ENCODE results near the gene TUBA1C. TPM values are rescaled to one million over a fixed set of nuclear protein-coding genes. Genes with fewer than 3 reads are reported as not detected.
"Not testable (repeated sequence)": the region's sequence is repeated elsewhere in the genome, so short reads cannot be mapped to it uniquely, and the experiment has no call there.

Gene TUBA1C
- polyA plus RNA-seq, 4 donors, result 268 to 556 (median 393) TPM

- no peak overlapping the region for H3K27ac ChIP-seq (ENCODE audit: low read depth in 1 of 3, low read length in 2 of 3)
- H3K36me3 ChIP-seq (ENCODE audit: control insufficient read depth in 3 of 3, insufficient read depth in 2 of 3, low read depth in 1 of 3, low read length in 3 of 3), result peaks cover 12 to 46% (median 19%) of the 10 kb centered on the region in 3 donors
- peaks cover 0 to 1% (median 0%) of the 10 kb centered on the region in 3 donors for H3K4me1 ChIP-seq (ENCODE audit: control insufficient read depth in 3 of 3, insufficient read depth in 2 of 3, low read depth in 1 of 3, low read length in 2 of 3)
- H3K4me3 ChIP-seq (ENCODE audit: low read depth in 1 of 3, low read length in 3 of 3), result no peak overlapping the region
- FAIRE-seq (no peak), DNase-seq (no peak)
- H3K27me3 ChIP-seq (ENCODE audit: control insufficient read depth in 3 of 3, insufficient read depth in 3 of 3, low read length in 3 of 3), result no peaks in the 10 kb centered on the region
- WGBS, 3 donors, result 89 to 96% (median 94%) methylated on average over 6 of the region's 6 CpGs
- no peaks in the 10 kb centered on the region for H3K9me3 ChIP-seq (ENCODE audit: control insufficient read depth in 2 of 2, insufficient read depth in 1 of 2, low read depth in 1 of 2, low read length in 1 of 2)
Measured at GRCh38 chr12:49273726-49274395, 9.0 kb downstream of the TUBA1C start.

DNA sequence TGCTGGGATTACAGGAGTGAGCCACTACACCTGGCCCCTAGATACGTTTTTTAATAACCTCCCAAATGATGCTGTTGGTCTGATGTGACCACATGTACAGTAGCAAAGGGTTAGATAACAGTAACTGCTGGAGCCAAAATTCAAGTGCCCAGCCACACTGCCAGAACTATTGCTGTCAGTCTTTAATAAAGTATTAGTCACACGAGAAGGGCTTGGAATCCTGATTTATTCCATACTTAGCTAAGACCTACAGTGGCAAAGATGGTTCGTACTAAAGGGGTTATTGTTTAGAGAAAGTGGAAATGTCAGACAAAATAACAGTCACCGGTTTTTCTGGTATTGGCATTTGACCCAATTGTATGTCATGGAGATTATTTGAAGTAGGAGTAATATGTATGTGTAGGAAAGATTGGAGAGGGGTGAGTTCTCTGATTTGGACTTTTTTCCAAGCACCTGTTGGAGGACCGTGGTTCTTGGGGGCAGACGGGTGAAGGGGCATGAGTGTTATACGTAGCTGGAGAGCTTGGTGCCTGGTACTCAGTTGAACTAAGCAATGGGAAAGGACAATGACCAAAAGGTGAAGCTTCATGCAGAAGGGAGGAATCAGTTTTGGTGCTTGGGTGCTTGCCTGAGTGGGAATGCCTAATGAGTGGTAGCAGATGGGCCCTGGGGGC, 9.7 kb downstream of the TUBA1C start:
- FAIRE-seq (no peak), DNase-seq (no peak)
- Histone ChIP-seq H3K9me3 (ENCODE audit: control insufficient read depth in 2 of 2, insufficient read depth in 1 of 2, low read depth in 1 of 2, low read length in 1 of 2) (no peaks in the 10 kb centered on the region), H3K36me3 (ENCODE audit: control insufficient read depth in 3 of 3, insufficient read depth in 2 of 3, low read depth in 1 of 3, low read length in 3 of 3) (peaks cover 12 to 39% (median 19%) of the 10 kb centered on the region in 3 donors), H3K4me3 (ENCODE audit: low read depth in 1 of 3, low read length in 3 of 3) (no peak overlapping the region), H3K27me3 (ENCODE audit: control insufficient read depth in 3 of 3, insufficient read depth in 3 of 3, low read length in 3 of 3) (no peaks in the 10 kb centered on the region), H3K27ac (ENCODE audit: low read depth in 1 of 3, low read length in 2 of 3) (no peak overlapping the region), H3K4me1 (ENCODE audit: control insufficient read depth in 3 of 3, insufficient read depth in 2 of 3, low read depth in 1 of 3, low read length in 2 of 3) (peaks cover 0 to 3% (median 1%) of the 10 kb centered on the region in 3 donors)
- 77 to 81% (median 80%) methylated on average over 7 of the region's 7 CpGs for WGBS, 3 donors

DNA sequence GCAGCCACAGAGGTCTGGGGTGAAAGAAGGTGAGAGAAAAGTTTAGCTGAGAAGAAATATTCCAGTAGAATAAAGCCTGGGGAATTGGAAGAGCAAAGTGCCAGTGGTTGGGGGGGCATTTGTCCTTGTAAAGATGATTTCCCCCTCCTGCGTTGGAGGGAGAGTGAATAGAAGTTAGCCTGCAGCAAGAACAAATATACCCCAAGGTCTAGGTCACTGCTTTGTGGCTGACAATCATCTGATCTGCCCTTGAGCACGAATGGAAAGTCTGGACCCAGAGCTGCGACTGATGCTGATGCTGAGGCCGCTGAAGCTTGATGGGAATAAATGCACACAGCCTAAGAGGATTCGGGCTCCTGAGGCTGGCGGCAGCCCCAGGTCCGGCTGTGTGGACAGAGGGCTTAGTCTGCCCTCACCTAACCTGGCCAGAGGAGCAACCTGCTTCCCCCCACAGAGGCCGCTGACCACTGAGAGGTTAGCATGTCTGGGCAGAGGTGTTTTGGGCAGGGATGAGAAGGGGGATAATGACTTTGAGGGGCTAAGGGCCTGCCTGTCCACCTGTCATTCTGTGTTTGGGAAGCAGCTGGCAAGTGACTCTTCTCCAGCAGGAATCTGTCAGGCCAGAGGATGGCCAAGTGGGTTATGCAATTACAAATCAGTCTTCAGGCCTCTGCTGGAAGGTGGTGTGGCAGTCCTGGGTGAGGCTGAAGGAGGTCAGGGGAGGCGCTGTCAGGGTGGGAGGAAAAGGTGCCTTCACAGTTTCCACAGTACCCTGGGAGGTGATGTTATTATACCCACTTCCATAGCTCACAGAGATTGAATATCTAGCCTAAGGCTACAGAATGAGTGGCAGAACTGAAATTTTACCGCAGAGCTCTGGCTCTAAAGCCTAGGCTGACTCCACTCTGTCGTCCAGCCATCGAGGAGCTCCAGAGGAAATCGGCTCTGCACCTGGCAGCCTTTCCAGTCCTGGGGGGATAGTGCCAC, 11.7 kb downstream of the TUBA1C start:
- Histone ChIP-seq H3K27me3 (ENCODE audit: control insufficient read depth in 3 of 3, insufficient read depth in 3 of 3, low read length in 3 of 3) (no peaks in the 10 kb centered on the region), H3K9me3 (ENCODE audit: control insufficient read depth in 2 of 2, insufficient read depth in 1 of 2, low read depth in 1 of 2, low read length in 1 of 2) (no peaks in the 10 kb centered on the region), H3K36me3 (ENCODE audit: control insufficient read depth in 3 of 3, insufficient read depth in 2 of 3, low read depth in 1 of 3, low read length in 3 of 3) (peaks cover 3 to 27% (median 5%) of the 10 kb centered on the region in 3 donors), H3K4me1 (ENCODE audit: control insufficient read depth in 3 of 3, insufficient read depth in 2 of 3, low read depth in 1 of 3, low read length in 2 of 3) (peaks cover 0 to 7% (median 0%) of the 10 kb centered on the region in 3 donors), H3K4me3 (ENCODE audit: low read depth in 1 of 3, low read length in 3 of 3) (no peak overlapping the region), H3K27ac (ENCODE audit: low read depth in 1 of 3, low read length in 2 of 3) (no peak overlapping the region)
- DNase-seq (no peak), FAIRE-seq (no peak)
- 83 to 85% (median 83%) methylated on average over 13 of the region's 13 CpGs for WGBS, 3 donors

- Histone ChIP-seq H3K27ac (ENCODE audit: low read depth in 1 of 3, low read length in 2 of 3) (no peak overlapping the region), H3K36me3 (ENCODE audit: control insufficient read depth in 3 of 3, insufficient read depth in 2 of 3, low read depth in 1 of 3, low read length in 3 of 3) (peaks cover 0 to 22% (median 3%) of the 10 kb centered on the region in 3 donors), H3K4me1 (ENCODE audit: control insufficient read depth in 3 of 3, insufficient read depth in 2 of 3, low read depth in 1 of 3, low read length in 2 of 3) (peaks cover 0 to 7% (median 0%) of the 10 kb centered on the region in 3 donors), H3K9me3 (ENCODE audit: control insufficient read depth in 2 of 2, insufficient read depth in 1 of 2, low read depth in 1 of 2, low read length in 1 of 2) (no peaks in the 10 kb centered on the region), H3K4me3 (ENCODE audit: low read depth in 1 of 3, low read length in 3 of 3) (no peak overlapping the region), H3K27me3 (ENCODE audit: control insufficient read depth in 3 of 3, insufficient read depth in 3 of 3, low read length in 3 of 3) (no peaks in the 10 kb centered on the region)
- 70 to 88% (median 79%) methylated on average over 7 of the region's 7 CpGs for WGBS, 3 donors
- DNase-seq, result no peak
- no peak for FAIRE-seq
Measured at GRCh38 chr12:49277466-49277865, 12.6 kb downstream of the TUBA1C start.

- H3K9me3 ChIP-seq (ENCODE audit: control insufficient read depth in 2 of 2, insufficient read depth in 1 of 2, low read depth in 1 of 2, low read length in 1 of 2), result no peaks in the 10 kb centered on the region
- H3K4me1 ChIP-seq (ENCODE audit: control insufficient read depth in 3 of 3, insufficient read depth in 2 of 3, low read depth in 1 of 3, low read length in 2 of 3), result peaks cover 0 to 7% (median 0%) of the 10 kb centered on the region in 3 donors
- H3K27ac ChIP-seq (ENCODE audit: low read depth in 1 of 3, low read length in 2 of 3), result peak overlapping the region in 1 of 3 donors; percentile 6
- DNase-seq, result peak; percentile 42 to 74
- WGBS, 3 donors, result 26 to 51% (median 36%) methylated on average over 7 of the region's 7 CpGs
- peaks cover 0 to 3% (median 0%) of the 10 kb centered on the region in 3 donors for H3K36me3 ChIP-seq (ENCODE audit: control insufficient read depth in 3 of 3, insufficient read depth in 2 of 3, low read depth in 1 of 3, low read length in 3 of 3)
- FAIRE-seq, result no peak
- no peak overlapping the region for H3K4me3 ChIP-seq (ENCODE audit: low read depth in 1 of 3, low read length in 3 of 3)
- no peaks in the 10 kb centered on the region for H3K27me3 ChIP-seq (ENCODE audit: control insufficient read depth in 3 of 3, insufficient read depth in 3 of 3, low read length in 3 of 3)
Measured at GRCh38 chr12:49279706-49280159, 14.9 kb downstream of the TUBA1C start.

DNA sequence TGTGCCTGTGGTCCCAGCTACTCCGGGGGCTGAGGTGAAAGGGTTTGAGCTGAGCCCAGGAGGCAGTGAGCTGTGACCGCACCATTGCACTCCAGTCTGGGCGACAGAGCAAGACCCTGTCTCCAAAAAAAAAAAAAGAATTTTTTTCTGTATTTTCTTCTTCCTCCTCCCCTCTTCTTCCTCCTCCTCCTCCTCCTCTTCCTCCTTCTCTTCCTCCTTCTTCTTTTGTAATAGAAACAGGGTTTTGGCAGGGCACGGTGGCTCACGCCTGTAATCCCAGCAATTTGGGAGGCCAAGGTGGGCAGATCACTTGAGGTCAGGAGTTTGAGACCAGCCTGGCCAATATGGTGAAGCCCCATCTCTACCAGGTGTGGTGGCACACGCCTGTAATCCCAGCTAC, 15.7 kb downstream of the TUBA1C start:
- not testable (repeated sequence) for FAIRE-seq
- 88 to 91% (median 89%) methylated on average over 6 of the region's 6 CpGs for WGBS, 3 donors

DNA sequence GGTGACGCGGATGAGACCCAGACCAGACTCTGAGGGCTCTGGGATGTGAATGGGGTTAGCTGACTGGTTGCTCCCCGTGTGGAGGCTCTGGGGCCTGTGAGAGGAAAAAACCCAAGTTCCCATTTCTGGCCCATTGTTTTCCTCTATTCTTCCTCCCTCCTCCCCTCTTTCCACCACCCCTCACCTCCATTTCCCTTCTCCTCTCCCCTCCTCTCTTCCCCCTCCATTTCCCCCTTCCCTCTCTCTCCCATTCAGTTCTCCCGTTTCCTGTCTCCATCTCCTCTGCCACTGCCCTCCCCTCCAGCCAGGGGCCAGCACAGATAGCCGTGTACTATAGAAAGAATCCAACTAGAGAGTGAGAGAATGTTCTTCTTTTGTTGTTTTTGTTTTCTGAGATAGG, 17.4 kb downstream of the TUBA1C start:
- Histone ChIP-seq H3K27me3 (ENCODE audit: control insufficient read depth in 3 of 3, insufficient read depth in 3 of 3, low read length in 3 of 3) (no peaks in the 10 kb centered on the region), H3K36me3 (ENCODE audit: control insufficient read depth in 3 of 3, insufficient read depth in 2 of 3, low read depth in 1 of 3, low read length in 3 of 3) (no peaks in the 10 kb centered on the region), H3K4me1 (ENCODE audit: control insufficient read depth in 3 of 3, insufficient read depth in 2 of 3, low read depth in 1 of 3, low read length in 2 of 3) (peaks cover 0 to 7% (median 0%) of the 10 kb centered on the region in 3 donors), H3K9me3 (ENCODE audit: control insufficient read depth in 2 of 2, insufficient read depth in 1 of 2, low read depth in 1 of 2, low read length in 1 of 2) (no peaks in the 10 kb centered on the region), H3K27ac (ENCODE audit: low read depth in 1 of 3, low read length in 2 of 3) (no peak overlapping the region), H3K4me3 (ENCODE audit: low read depth in 1 of 3, low read length in 3 of 3) (no peak overlapping the region)
- FAIRE-seq, result no peak
- DNase-seq, result no peak
- WGBS, 3 donors, result 84 to 88% (median 84%) methylated on average over 5 of the region's 5 CpGs

More for the DNA sequence above, 15.7 kb downstream of the TUBA1C start:
- not testable (repeated sequence) for DNase-seq; H3K27ac ChIP-seq (ENCODE audit: low read depth in 1 of 3, low read length in 2 of 3); H3K36me3 ChIP-seq (ENCODE audit: control insufficient read depth in 3 of 3, insufficient read depth in 2 of 3, low read depth in 1 of 3, low read length in 3 of 3); H3K4me1 ChIP-seq (ENCODE audit: control insufficient read depth in 3 of 3, insufficient read depth in 2 of 3, low read depth in 1 of 3, low read length in 2 of 3); H3K4me3 ChIP-seq (ENCODE audit: low read depth in 1 of 3, low read length in 3 of 3); H3K27me3 ChIP-seq (ENCODE audit: control insufficient read depth in 3 of 3, insufficient read depth in 3 of 3, low read length in 3 of 3); H3K9me3 ChIP-seq (ENCODE audit: control insufficient read depth in 2 of 2, insufficient read depth in 1 of 2, low read depth in 1 of 2, low read length in 1 of 2)

Data from small intestine (tissue), 7 donors.